OCI-LY1 (cell line): ENCODE results near the gene CD86.

Source experiments
- CTCF ChIP-seq: fragments of 200-600 bp; sonication (generic), shearing (Covaris generic); IDR thresholded peaks from 2 replicates; pipeline ENCODE4 v1.5.1; 2017; ENCODE audit warnings: mild to moderate bottlenecking, antibody characterized with exemption, low read length, moderate library complexity, mixed read lengths
- EZH2 ChIP-seq: fragments of 200-600 bp; sonication (generic), shearing (Covaris generic); IDR thresholded peaks from 2 replicates; pipeline ENCODE4 v1.8.0; 2017; ENCODE audit warnings: borderline replicate concordance, mixed run types, mild to moderate bottlenecking, antibody characterized with exemption, low read length, moderate library complexity, mixed read lengths

DNA sequence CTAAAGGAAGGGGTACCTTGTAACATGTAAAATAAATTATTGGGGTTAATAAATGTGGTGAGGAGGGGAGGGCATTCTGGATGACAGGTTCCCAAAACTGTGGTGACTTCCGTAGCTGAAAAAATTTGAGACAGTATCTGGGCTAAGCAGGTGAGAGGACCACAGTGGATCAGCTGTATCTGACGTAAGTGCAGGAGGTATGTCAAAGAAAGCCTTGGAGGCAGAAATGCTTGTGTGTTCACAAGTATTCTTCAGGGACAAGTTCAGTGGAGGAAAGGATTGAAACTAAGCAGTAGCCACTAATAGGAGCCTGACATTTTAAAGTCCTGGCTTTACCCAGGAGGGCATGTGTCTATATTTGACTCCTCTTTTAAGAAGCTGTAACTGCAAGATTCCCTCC, 52.0 kb downstream of the CD86 start:
- TF ChIP-seq CTCF (no peak), EZH2 (no peak)
